ENCODE results near the gene CARD19.

CARD19 gene

GRCh38 chr9:93071464-93071863 lies 24.6 kb upstream of the CARD19 start:
- Histone ChIP-seq H3K9ac (ENCODE audit: low read depth, low read length, poor library complexity) (no peak overlapping the region), H2AK5ac (ENCODE audit: low read depth, low read length) (no peak overlapping the region), H3K4me1 (ENCODE audit: control insufficient read depth in 2 of 2, insufficient read depth in 1 of 2, low read depth in 1 of 2, low read length in 2 of 2) (no peaks in the 10 kb centered on the region), H3K9me3 (replicated peaks in 1 of 2; ENCODE audit: control insufficient read depth in 2 of 2, insufficient read depth in 1 of 2, low read depth in 1 of 2, low read length in 2 of 2) (no peaks in the 10 kb centered on the region), H2BK5ac (ENCODE audit: low read length) (no peak overlapping the region), H3K27ac (replicated peaks; ENCODE audit: low read length) (no peak overlapping the region), H3K4me2 (ENCODE audit: insufficient read depth, low read length, poor library complexity, severe bottlenecking) (no peak overlapping the region), H3K18ac (ENCODE audit: low read length) (no peak overlapping the region), H3K79me1 (ENCODE audit: low read depth, low read length) (no peaks in the 10 kb centered on the region), H3K23ac (ENCODE audit: low read depth, low read length, poor library complexity) (no peak overlapping the region), H2BK120ac (ENCODE audit: low read depth, low read length) (no peak overlapping the region), H3K4ac (ENCODE audit: low read length) (no peak overlapping the region), H3K4me3 (ENCODE audit: low read length in 2 of 2) (no peak overlapping the region), H4K8ac (ENCODE audit: low read depth, low read length) (no peak overlapping the region), H4K91ac (ENCODE audit: low read depth, low read length, poor library complexity) (no peak overlapping the region), H3K14ac (ENCODE audit: low read length) (no peak overlapping the region), H2AFZ (ENCODE audit: low read length) (no peak overlapping the region), H2BK15ac (ENCODE audit: low read length) (no peak overlapping the region), H3K27me3 (ENCODE audit: control insufficient read depth in 3 of 3, insufficient read depth in 3 of 3, low read depth in 1 of 3, low read length in 3 of 3) (peaks cover 0 to 7% (median 0%) of the 10 kb centered on the region in 3 experiments), H2BK12ac (ENCODE audit: low read length) (no peak overlapping the region), H3K36me3 (replicated peaks in 1 of 2; ENCODE audit: control insufficient read depth in 2 of 2, insufficient read depth in 2 of 2, low read length in 2 of 2) (no peaks in the 10 kb centered on the region)
- no peak for DNase-seq (ENCODE audit: low spot score)
- WGBS, 2 donors (ENCODE audit: extremely low coverage in 2 of 2, insufficient read length in 2 of 2, insufficient replicate concordance in 1 of 2), result no CpG with 5 or more reads among the region's 7 CpGs

GRCh38 chr9:93072383-93072795 lies 23.6 kb upstream of the CARD19 start:
- Histone ChIP-seq H3K9ac (ENCODE audit: low read depth, low read length, poor library complexity) (no peak overlapping the region), H3K18ac (ENCODE audit: low read length) (no peak overlapping the region), H3K4ac (ENCODE audit: low read length) (no peak overlapping the region), H3K27me3 (ENCODE audit: control insufficient read depth in 3 of 3, insufficient read depth in 3 of 3, low read depth in 1 of 3, low read length in 3 of 3) (peaks cover 0 to 7% (median 0%) of the 10 kb centered on the region in 3 experiments), H3K36me3 (replicated peaks in 1 of 2; ENCODE audit: control insufficient read depth in 2 of 2, insufficient read depth in 2 of 2, low read length in 2 of 2) (no peaks in the 10 kb centered on the region), H3K4me3 (ENCODE audit: low read length in 2 of 2) (no peak overlapping the region), H4K91ac (ENCODE audit: low read depth, low read length, poor library complexity) (no peak overlapping the region), H2AFZ (ENCODE audit: low read length) (no peak overlapping the region), H3K27ac (replicated peaks; ENCODE audit: low read length) (no peak overlapping the region), H2AK5ac (ENCODE audit: low read depth, low read length) (no peak overlapping the region), H2BK12ac (ENCODE audit: low read length) (no peak overlapping the region), H3K14ac (ENCODE audit: low read length) (no peak overlapping the region), H3K4me2 (ENCODE audit: insufficient read depth, low read length, poor library complexity, severe bottlenecking) (no peak overlapping the region), H2BK15ac (ENCODE audit: low read length) (no peak overlapping the region), H3K4me1 (ENCODE audit: control insufficient read depth in 2 of 2, insufficient read depth in 1 of 2, low read depth in 1 of 2, low read length in 2 of 2) (no peaks in the 10 kb centered on the region), H3K23ac (ENCODE audit: low read depth, low read length, poor library complexity) (no peak overlapping the region), H2BK5ac (ENCODE audit: low read length) (no peak overlapping the region), H2BK120ac (ENCODE audit: low read depth, low read length) (no peak overlapping the region), H4K8ac (ENCODE audit: low read depth, low read length) (no peak overlapping the region), H3K9me3 (replicated peaks in 1 of 2; ENCODE audit: control insufficient read depth in 2 of 2, insufficient read depth in 1 of 2, low read depth in 1 of 2, low read length in 2 of 2) (no peaks in the 10 kb centered on the region), H3K79me1 (ENCODE audit: low read depth, low read length) (no peaks in the 10 kb centered on the region)
- DNase-seq (ENCODE audit: low spot score), result no peak
- no CpG with 5 or more reads among the region's 5 CpGs for WGBS, 2 donors (ENCODE audit: extremely low coverage in 2 of 2, insufficient read length in 2 of 2, insufficient replicate concordance in 1 of 2)

DNA sequence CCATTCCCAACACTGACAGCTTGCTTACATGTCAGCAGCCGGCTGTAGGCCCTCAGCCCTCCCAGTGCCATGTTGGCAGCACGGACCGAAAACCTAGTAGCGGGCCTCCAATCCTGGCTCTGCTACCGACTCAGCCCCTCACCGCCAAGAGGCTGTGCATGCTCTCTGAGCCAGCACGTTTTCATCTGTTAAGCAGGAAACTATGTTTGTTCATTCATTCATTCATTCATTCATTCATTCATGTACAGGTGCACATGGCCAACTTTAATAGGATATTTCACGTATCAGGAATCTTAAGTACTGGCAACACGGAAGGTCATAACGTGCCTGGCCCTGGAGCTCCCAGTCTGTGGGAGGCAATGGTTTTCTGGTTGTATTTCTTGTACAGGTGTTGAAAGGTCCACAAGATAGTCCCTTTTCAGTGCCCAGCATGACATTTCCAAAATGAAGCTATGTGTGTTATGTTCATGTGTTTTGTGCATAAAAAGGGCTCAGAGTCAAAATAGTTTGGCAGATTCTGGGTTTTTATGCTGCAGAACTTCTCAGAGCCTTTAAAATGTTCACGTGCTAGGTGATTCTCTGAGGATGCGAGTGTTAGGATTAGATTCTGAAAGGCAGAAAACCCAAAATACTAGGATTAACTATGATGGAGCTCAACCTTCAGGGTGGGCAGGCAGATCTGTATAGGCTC lies 19.8 kb upstream of the CARD19 start:
- no peak overlapping the region for H3K4ac ChIP-seq (ENCODE audit: low read length)
- no peak overlapping the region for H2BK15ac ChIP-seq (ENCODE audit: low read length)
- no peak overlapping the region for H3K27ac ChIP-seq (replicated peaks; ENCODE audit: low read length)
- H2BK5ac ChIP-seq (ENCODE audit: low read length), result no peak overlapping the region
- H3K4me2 ChIP-seq (ENCODE audit: insufficient read depth, low read length, poor library complexity, severe bottlenecking), result no peak overlapping the region
- no peak overlapping the region for H2BK12ac ChIP-seq (ENCODE audit: low read length)
- no peak overlapping the region for H3K4me3 ChIP-seq (ENCODE audit: low read length in 2 of 2)
- no peaks in the 10 kb centered on the region for H3K36me3 ChIP-seq (replicated peaks in 1 of 2; ENCODE audit: control insufficient read depth in 2 of 2, insufficient read depth in 2 of 2, low read length in 2 of 2)
- H3K79me1 ChIP-seq (ENCODE audit: low read depth, low read length), result no peaks in the 10 kb centered on the region
- no peak overlapping the region for H3K14ac ChIP-seq (ENCODE audit: low read length)
- H3K18ac ChIP-seq (ENCODE audit: low read length), result peak overlapping the region; percentile 60
- no peak overlapping the region for H4K91ac ChIP-seq (ENCODE audit: low read depth, low read length, poor library complexity)
- H2AFZ ChIP-seq (ENCODE audit: low read length), result no peak overlapping the region
- H3K23ac ChIP-seq (ENCODE audit: low read depth, low read length, poor library complexity), result no peak overlapping the region
- no peak overlapping the region for H3K9ac ChIP-seq (ENCODE audit: low read depth, low read length, poor library complexity)
- DNase-seq (ENCODE audit: low spot score), result no peak
- no peak overlapping the region for H2AK5ac ChIP-seq (ENCODE audit: low read depth, low read length)
- H3K27me3 ChIP-seq (ENCODE audit: control insufficient read depth in 3 of 3, insufficient read depth in 3 of 3, low read depth in 1 of 3, low read length in 3 of 3), result peaks cover 0 to 4% (median 0%) of the 10 kb centered on the region in 3 experiments
- H4K8ac ChIP-seq (ENCODE audit: low read depth, low read length), result no peak overlapping the region
- no peaks in the 10 kb centered on the region for H3K4me1 ChIP-seq (ENCODE audit: control insufficient read depth in 2 of 2, insufficient read depth in 1 of 2, low read depth in 1 of 2, low read length in 2 of 2)
- no peaks in the 10 kb centered on the region for H3K9me3 ChIP-seq (replicated peaks in 1 of 2; ENCODE audit: control insufficient read depth in 2 of 2, insufficient read depth in 1 of 2, low read depth in 1 of 2, low read length in 2 of 2)
- WGBS, 2 donors (ENCODE audit: extremely low coverage in 2 of 2, insufficient read length in 2 of 2, insufficient replicate concordance in 1 of 2), result no CpG with 5 or more reads among the region's 12 CpGs
- no peak overlapping the region for H2BK120ac ChIP-seq (ENCODE audit: low read depth, low read length)

- no peaks in the 10 kb centered on the region for H3K4me1 ChIP-seq (ENCODE audit: control insufficient read depth in 2 of 2, insufficient read depth in 1 of 2, low read depth in 1 of 2, low read length in 2 of 2)
- no peak overlapping the region for H3K4me2 ChIP-seq (ENCODE audit: insufficient read depth, low read length, poor library complexity, severe bottlenecking)
- H4K91ac ChIP-seq (ENCODE audit: low read depth, low read length, poor library complexity), result no peak overlapping the region
- H2AFZ ChIP-seq (ENCODE audit: low read length), result no peak overlapping the region
- H2BK12ac ChIP-seq (ENCODE audit: low read length), result no peak overlapping the region
- no peaks in the 10 kb centered on the region for H3K36me3 ChIP-seq (replicated peaks in 1 of 2; ENCODE audit: control insufficient read depth in 2 of 2, insufficient read depth in 2 of 2, low read length in 2 of 2)
- H3K27me3 ChIP-seq (ENCODE audit: control insufficient read depth in 3 of 3, insufficient read depth in 3 of 3, low read depth in 1 of 3, low read length in 3 of 3), result peaks cover 0 to 4% (median 0%) of the 10 kb centered on the region in 3 experiments
- no peak overlapping the region for H3K14ac ChIP-seq (ENCODE audit: low read length)
- H3K23ac ChIP-seq (ENCODE audit: low read depth, low read length, poor library complexity), result no peak overlapping the region
- H3K9me3 ChIP-seq (replicated peaks in 1 of 2; ENCODE audit: control insufficient read depth in 2 of 2, insufficient read depth in 1 of 2, low read depth in 1 of 2, low read length in 2 of 2), result no peaks in the 10 kb centered on the region
- no peak overlapping the region for H3K4ac ChIP-seq (ENCODE audit: low read length)
- no peak overlapping the region for H3K9ac ChIP-seq (ENCODE audit: low read depth, low read length, poor library complexity)
- H2BK15ac ChIP-seq (ENCODE audit: low read length), result no peak overlapping the region
- H3K4me3 ChIP-seq (ENCODE audit: low read length in 2 of 2), result no peak overlapping the region
- no peak overlapping the region for H2BK5ac ChIP-seq (ENCODE audit: low read length)
- no peak overlapping the region for H4K8ac ChIP-seq (ENCODE audit: low read depth, low read length)
- H3K79me1 ChIP-seq (ENCODE audit: low read depth, low read length), result no peaks in the 10 kb centered on the region
- no peak overlapping the region for H2BK120ac ChIP-seq (ENCODE audit: low read depth, low read length)
- DNase-seq (ENCODE audit: low spot score), result no peak
- H3K18ac ChIP-seq (ENCODE audit: low read length), result no peak overlapping the region
- WGBS, 2 donors (ENCODE audit: extremely low coverage in 2 of 2, insufficient read length in 2 of 2, insufficient replicate concordance in 1 of 2), result no CpG with 5 or more reads among the region's 2 CpGs
- H3K27ac ChIP-seq (replicated peaks; ENCODE audit: low read length), result no peak overlapping the region
- H2AK5ac ChIP-seq (ENCODE audit: low read depth, low read length), result no peak overlapping the region
Observed at GRCh38 chr9:93076792-93077128, 19.3 kb upstream of the CARD19 start.
